Choroid plexus epithelial cell (primary cell): ENCODE data around the gene ZNF423.

Experiments
- DNase-seq: peaks from one replicate; pipeline ENCODE4 v3.0.0-alpha.2; 2010; ENCODE audit warnings: low read depth
- H3K4me3 ChIP-seq: 2 replicates; pipeline ENCODE4 v1.5.1; 2011; ENCODE audit warnings: low read depth, mild to moderate bottlenecking, control low read depth, low read length, moderate library complexity
- TF ChIP-seq, protein P1 (sequence below): conservative IDR thresholded peaks from 2 replicates; pipeline ENCODE4 v1.5.1; 2011; ENCODE audit warnings: low read depth, mild to moderate bottlenecking, control low read depth, inconsistent platforms, low read length, moderate library complexity

The ZNF423 gene

DNA sequence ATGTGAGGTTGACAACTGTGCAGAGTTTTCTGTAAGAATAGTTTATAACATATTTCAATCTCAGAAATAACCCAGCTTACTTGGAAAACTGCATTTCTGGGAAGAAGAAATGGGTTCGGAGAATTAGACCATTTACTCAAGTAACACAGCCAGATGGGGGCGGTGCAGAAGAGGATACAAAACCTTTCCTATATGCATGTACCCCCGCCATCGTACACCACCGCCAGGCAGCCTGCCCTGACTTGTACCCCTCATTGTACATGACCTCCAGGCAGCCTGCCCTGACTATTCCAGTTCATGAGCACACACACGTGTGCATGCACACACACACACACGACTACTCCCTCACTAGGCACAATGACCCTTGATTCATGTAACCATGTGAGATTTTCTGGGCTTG is 328.3 kb downstream of the ZNF423 start:
- TF ChIP-seq, protein P1, sequence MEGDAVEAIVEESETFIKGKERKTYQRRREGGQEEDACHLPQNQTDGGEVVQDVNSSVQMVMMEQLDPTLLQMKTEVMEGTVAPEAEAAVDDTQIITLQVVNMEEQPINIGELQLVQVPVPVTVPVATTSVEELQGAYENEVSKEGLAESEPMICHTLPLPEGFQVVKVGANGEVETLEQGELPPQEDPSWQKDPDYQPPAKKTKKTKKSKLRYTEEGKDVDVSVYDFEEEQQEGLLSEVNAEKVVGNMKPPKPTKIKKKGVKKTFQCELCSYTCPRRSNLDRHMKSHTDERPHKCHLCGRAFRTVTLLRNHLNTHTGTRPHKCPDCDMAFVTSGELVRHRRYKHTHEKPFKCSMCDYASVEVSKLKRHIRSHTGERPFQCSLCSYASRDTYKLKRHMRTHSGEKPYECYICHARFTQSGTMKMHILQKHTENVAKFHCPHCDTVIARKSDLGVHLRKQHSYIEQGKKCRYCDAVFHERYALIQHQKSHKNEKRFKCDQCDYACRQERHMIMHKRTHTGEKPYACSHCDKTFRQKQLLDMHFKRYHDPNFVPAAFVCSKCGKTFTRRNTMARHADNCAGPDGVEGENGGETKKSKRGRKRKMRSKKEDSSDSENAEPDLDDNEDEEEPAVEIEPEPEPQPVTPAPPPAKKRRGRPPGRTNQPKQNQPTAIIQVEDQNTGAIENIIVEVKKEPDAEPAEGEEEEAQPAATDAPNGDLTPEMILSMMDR: peak; percentile 27
- DNase-seq: peak; percentile 31
- H3K4me3 ChIP-seq: peak overlapping the region; percentile 54

DNA sequence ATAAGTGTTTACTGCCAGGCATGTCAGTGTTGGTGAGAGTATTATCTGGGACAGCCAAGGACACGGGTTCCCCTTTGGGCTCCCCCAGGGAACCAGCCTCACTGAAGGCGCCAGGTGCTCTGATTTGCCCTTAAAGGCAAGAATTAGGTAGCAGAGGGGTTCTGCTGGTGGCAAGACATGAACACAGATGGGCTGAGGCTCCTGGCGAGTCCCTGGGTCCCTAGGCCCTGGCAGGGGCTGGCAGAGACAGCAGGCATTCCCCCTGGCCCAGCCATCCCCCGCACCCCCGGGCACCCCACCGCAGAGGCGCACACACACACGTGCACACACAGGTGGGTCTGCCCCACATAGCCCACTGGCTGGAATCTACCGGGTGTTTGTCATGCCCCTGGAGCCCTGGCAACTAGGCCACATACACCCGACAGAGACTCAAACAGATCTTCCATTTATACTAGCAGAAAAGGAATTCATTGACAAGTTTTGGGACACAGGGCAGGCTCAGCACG is 329.0 kb downstream of the ZNF423 start:
- DNase-seq: no peak

DNA sequence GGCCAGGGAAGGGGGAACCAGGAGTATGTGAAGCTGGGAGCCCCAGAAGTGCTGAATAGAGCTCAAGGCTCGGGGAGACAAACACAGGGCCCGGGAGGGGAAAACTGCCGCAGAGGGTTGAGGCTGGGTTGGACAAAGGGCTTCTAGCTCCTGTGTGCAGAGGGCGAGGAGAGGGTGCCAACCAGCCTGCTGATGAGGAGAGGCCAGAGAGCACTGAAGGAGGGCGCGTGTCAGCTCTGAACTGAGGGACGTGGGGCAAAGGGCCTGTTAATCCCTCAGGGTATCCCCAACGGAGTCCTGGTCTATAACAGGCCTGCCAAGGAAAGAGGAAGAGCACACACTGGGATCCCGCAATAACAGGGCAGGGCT is 331.0 kb downstream of the ZNF423 start:
- DNase-seq: no peak
- no peak overlapping the region for H3K4me3 ChIP-seq
- TF ChIP-seq, protein P1: no peak

More for the DNA sequence above, 329.0 kb downstream of the ZNF423 start:
- no peak overlapping the region for H3K4me3 ChIP-seq
- TF ChIP-seq, protein P1: no peak

DNA sequence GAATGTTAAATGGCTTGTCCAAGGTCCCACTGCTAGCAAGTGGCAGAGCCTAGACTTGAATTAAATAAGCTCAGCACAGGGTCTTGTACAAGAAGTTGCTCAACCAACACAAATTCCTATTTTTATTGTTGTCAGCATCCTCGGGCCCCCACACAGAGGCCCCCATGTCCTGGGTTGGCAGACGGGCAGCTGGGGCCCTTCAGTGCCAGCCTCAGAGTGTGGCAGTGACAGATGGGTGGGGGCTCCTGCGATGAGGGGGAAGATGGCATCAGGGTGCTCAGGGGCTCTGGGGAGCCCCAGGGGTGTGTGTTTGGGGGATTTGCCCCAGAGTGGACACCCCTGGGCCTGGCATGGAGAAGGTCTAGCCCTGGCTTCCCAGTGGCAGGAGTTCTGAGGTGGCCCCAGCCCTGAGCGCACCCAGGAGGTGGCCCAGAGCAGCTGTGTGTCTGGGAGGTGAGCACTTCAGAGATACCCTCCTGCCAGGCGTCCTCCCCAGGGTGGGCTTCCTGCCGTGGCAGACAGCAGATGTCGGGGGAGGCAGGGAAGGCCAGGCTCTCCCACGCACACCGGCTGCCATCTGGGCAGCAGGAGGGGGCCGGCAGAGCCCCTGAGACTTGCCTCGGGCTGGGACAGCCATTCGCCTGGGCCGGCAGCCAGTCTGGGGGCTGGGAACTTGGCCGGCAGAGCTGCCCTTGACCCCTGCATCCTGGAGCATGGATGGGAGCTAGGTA is 331.5 kb downstream of the ZNF423 start:
- H3K4me3 ChIP-seq: no peak overlapping the region
- TF ChIP-seq, protein P1: no peak
- DNase-seq: no peak

DNA sequence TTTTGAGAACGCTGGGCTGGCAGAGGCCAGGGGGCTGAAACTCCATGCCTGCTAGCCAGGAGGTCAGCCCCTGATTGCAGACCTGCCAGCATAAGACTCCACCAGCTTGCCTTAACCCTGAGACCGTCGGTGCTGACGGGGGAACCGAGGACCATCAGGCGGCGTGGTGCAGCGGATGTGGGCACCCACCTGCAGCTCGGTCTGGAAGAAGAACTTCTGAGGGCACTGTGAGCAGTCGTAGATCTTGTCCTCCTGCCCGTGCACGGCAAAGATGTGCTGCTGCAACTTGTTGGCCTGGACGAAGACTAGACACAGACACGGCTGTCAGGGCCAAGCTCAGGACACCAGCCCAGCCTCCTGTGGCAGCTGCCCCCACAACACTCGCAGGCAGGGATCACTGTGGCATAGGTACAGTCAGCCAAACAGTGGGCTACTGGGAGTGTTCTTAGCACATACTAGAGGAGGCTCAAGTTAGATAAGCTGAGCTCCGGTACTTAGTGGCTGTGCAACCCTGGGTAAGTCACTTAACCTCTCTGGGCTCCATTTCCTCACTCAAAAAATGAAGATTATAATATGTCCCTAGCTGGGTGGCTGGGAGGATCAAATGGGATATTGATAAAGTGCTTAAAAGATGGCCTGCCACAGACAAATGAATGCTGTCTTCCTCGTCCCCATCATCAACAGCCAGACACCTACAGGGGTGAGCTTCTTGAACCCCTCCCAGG is 332.3 kb downstream of the ZNF423 start:
- DNase-seq: no peak
- TF ChIP-seq, protein P1: no peak
- no peak overlapping the region for H3K4me3 ChIP-seq

DNA sequence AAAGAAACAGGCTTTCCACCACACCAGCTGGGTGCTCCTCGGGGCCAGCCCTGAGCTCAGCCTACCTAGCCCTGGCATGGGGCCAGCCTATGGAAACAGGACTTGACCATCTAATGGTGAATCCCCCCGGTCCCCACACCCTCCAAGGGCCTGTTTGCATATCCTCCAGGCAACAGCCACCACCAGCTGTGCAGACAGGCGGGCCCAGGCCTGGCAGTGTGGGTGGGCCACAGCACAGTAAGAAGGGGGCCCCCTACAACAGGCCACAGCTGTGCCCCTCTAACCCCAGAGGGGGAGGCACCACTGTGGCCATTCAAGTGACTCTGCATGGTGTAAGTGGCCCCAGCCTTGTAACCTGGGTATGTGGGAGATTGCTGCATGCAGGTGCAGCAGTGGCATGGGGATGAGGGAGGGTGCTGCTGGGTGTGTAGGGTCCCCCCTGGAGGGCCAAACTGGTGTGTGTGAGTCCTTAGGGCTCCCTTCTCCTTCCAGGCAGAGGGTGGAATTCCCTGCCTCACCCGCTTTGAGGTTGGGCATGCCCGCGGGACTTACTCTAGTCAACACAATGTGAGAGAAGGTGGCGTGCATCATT is 334.1 kb downstream of the ZNF423 start:
- DNase-seq: no peak
- H3K4me3 ChIP-seq: no peak overlapping the region
- TF ChIP-seq, protein P1: no peak
